ENCODE data around the gene TXNRD1. TPM values are rescaled to one million over a fixed set of nuclear protein-coding genes. Genes with fewer than 3 reads are reported as not detected.

The TXNRD1 gene
- total RNA-seq, 1 donor from 2014 or later: 74.7 TPM

DNA sequence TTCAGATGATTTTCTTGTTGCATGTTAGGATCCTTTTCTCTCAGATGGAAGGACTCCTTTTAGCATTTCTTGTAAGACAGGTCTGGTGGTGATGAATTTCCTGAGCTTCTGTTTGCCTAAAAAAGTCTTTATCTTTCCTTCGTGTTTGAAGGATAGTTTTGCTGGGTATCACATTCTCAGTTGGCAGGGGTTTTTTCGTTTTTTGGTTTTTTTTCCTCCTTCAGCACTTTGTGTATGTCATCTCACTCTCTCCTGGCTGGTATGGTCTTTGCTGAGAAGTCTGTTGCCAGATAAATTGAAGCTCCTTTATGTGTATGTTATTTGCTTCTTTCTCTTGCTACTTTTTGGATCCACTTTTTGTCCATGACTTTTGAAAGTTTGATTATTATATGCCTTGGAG, 15.6 kb upstream of the TXNRD1 start:
- H3K36me3 Mint-ChIP-seq: peaks cover 8% of the 10 kb centered on the region
- no peak overlapping the region for H3K4me3 Mint-ChIP-seq
- peaks cover 3% of the 10 kb centered on the region for H3K27me3 Mint-ChIP-seq (ENCODE audit: low read depth)
- H3K27ac Mint-ChIP-seq: no peak overlapping the region
- no peaks in the 10 kb centered on the region for H3K4me1 Mint-ChIP-seq
- H3K9me3 Mint-ChIP-seq: peaks cover 13% of the 10 kb centered on the region
- no peak for TF ChIP-seq CTCF (IDR thresholded peaks at IDR 0.05; ENCODE audit: unreplicated experiment)
- DNase-seq (ENCODE audit: low spot score in 2 of 2, unreplicated experiment in 2 of 2): no peak

DNA sequence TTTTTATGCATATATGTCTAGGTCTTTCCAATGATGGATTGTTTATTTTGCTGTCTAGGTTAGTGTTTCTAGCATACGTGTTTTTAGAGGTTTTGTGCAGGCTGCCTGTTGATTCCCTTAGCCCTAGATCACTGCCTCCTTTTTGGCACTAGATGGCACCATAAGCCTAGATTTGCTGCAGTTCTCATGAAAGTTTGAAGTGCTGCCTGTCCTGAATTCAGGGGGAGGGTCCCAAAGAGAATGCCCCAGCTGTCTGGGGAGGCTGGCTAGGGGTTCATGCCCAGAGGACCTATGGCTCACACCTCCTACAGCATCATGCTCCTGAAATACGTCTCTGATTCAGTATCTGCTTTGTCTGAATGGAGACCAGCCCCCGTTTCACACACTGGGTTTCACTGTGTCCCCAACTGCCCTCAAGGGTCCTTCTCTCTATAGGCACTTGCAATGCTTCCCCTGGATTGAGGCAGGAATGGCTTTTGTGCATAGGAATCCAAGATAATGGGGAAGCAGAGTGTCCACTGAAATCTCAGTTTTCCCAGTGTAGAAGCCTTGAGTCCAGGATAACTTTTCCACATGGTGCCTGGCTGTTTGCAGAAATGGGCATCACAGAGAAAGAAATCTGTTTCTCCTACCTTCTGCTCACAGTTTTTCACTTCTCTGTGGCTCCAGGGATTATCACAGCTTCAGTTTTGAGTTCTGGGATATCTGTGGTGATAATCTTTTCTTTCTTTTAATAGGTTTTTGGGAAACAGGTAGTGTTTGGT, 14.2 kb upstream of the TXNRD1 start:
- TF ChIP-seq CTCF (IDR thresholded peaks at IDR 0.05; ENCODE audit: unreplicated experiment): peak; percentile 36
- H3K4me1 Mint-ChIP-seq: no peaks in the 10 kb centered on the region
- no peak overlapping the region for H3K27ac Mint-ChIP-seq
- H3K36me3 Mint-ChIP-seq: peaks cover 8% of the 10 kb centered on the region
- H3K27me3 Mint-ChIP-seq (ENCODE audit: low read depth): peaks cover 3% of the 10 kb centered on the region
- no peak for DNase-seq (ENCODE audit: low spot score in 2 of 2, unreplicated experiment in 2 of 2)
- no peak overlapping the region for H3K4me3 Mint-ChIP-seq
- peaks cover 13% of the 10 kb centered on the region for H3K9me3 Mint-ChIP-seq

DNA sequence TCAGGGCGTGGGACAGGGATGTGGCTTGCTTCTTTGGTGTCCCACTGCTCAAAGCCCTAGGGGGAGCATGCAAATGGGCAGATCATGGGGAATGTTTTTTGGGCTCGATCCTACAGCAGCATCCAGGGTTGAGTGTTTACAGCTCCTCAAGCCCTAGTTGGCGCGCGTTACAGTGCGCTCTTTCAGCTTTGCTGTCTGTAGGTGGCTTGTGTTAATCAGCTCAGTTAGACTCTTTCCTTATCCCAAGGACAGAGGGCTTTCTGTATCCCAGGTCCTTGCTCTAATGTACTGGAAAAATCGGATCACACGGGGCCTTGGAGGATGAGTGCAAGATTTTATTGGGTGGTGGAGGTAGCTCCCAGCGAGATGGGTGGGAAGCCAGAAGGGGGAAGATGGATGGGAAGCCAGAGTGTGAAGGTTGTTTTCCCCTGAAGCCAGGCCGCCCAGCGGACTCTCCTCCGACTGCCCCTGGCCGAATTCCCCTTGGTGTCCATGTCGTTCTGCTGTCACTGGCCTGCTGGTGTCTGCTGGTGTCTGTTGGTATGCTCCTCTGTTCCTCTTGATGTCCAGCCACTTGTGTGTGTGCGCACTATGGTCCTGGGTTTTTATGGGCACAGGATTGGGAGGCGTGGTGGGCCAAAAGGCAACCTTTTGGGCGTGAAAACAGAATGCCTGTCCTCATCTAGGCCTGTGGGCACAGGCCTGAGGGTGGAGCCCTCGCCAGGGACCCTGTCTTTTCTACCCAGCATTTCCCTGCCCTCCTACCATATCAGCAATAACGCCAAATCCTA, 10.7 kb upstream of the TXNRD1 start:
- no peak for TF ChIP-seq CTCF (IDR thresholded peaks at IDR 0.05; ENCODE audit: unreplicated experiment)
- Mint-ChIP-seq H3K9me3 (peaks cover 11% of the 10 kb centered on the region), H3K36me3 (peaks cover 7% of the 10 kb centered on the region), H3K4me1 (no peaks in the 10 kb centered on the region), H3K4me3 (no peak overlapping the region), H3K27ac (no peak overlapping the region), H3K27me3 (ENCODE audit: low read depth) (no peaks in the 10 kb centered on the region)
- DNase-seq (ENCODE audit: low spot score in 2 of 2, unreplicated experiment in 2 of 2): no peak

DNA sequence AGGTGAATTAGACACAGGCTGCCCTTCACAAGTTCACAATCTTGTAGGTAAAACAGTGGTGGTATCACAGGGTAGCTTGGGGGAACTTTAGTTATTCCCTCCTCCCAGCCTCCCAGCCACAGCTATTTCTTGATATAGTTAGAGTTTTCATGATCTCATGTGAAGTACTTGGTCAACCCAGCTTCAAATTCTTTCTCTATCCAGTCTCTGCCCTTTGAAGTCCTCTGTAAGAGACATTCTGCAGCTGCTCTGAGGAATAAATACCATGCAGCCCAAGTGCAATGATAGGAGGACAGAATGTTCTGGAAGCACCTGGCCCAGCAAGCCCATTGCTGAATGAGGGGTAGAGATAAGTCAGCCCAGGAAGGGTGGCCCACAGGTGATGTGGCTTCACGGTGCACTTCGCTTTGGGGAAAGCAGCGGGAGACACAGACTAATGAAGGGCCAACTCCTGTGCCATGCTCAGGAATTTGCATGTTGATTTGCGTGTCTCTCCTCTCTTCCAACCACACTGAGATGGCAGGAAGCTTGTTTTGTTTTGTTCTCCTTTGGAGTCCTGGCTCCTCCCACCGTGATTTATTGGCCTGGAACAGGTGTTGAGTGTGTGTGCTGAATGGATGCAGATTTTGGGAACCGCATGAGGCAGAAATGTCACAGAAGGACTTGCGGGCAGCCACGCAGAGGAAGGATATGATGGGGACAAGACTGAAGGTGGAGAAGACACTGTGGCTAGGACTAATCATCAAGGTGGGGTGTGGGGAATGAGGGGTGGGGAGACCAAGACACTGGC, 8.0 kb upstream of the TXNRD1 start:
- no peak for TF ChIP-seq CTCF (IDR thresholded peaks at IDR 0.05; ENCODE audit: unreplicated experiment)
- no peak for DNase-seq (ENCODE audit: low spot score in 2 of 2, unreplicated experiment in 2 of 2)
- no peaks in the 10 kb centered on the region for H3K27me3 Mint-ChIP-seq (ENCODE audit: low read depth)
- no peak overlapping the region for H3K4me3 Mint-ChIP-seq
- peaks cover 5% of the 10 kb centered on the region for H3K9me3 Mint-ChIP-seq
- H3K4me1 Mint-ChIP-seq: no peaks in the 10 kb centered on the region
- no peaks in the 10 kb centered on the region for H3K36me3 Mint-ChIP-seq
- H3K27ac Mint-ChIP-seq: no peak overlapping the region

- H3K9me3 Mint-ChIP-seq: peaks cover 8% of the 10 kb centered on the region
- peaks cover 2% of the 10 kb centered on the region for H3K4me1 Mint-ChIP-seq
- H3K4me3 Mint-ChIP-seq: no peak overlapping the region
- DNase-seq (ENCODE audit: low spot score in 2 of 2, unreplicated experiment in 2 of 2): no peak
- H3K36me3 Mint-ChIP-seq: peaks cover 3% of the 10 kb centered on the region
- no peak overlapping the region for H3K27ac Mint-ChIP-seq
- no peaks in the 10 kb centered on the region for H3K27me3 Mint-ChIP-seq (ENCODE audit: low read depth)
- TF ChIP-seq CTCF (IDR thresholded peaks at IDR 0.05; ENCODE audit: unreplicated experiment): no peak
Observed at GRCh38 chr12:104212516-104212915, 3.1 kb upstream of the TXNRD1 start.
